ENCODE data around the gene PIK3CA.
"Not testable (repeated sequence)": the region's sequence is repeated elsewhere in the genome, so short reads cannot be mapped to it uniquely, and the experiment has no call there.

The PIK3CA gene

DNA sequence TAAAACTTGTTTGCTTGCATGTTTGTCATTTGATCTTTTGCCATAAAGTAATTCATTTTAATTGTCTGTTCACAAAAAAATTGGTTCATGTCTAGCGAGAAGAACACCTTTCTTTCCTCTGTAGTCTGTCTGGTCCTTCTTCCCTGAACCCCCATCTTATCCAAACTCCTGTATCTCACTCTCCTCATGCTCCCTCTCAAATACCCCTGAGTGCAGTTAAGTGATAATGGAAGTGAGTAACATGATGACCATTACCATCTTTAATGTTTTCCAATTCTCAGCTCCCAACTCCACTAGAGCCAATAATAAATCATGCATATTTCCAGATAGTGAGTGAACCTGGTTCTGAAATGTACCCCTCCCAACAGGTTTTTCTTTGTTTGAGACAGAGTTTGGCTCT, 116.9 kb downstream of the PIK3CA start:
- no peak for DNase-seq

- no peak for DNase-seq
Measured at GRCh38 chr3:179265875-179266274, 117.7 kb downstream of the PIK3CA start.

DNA sequence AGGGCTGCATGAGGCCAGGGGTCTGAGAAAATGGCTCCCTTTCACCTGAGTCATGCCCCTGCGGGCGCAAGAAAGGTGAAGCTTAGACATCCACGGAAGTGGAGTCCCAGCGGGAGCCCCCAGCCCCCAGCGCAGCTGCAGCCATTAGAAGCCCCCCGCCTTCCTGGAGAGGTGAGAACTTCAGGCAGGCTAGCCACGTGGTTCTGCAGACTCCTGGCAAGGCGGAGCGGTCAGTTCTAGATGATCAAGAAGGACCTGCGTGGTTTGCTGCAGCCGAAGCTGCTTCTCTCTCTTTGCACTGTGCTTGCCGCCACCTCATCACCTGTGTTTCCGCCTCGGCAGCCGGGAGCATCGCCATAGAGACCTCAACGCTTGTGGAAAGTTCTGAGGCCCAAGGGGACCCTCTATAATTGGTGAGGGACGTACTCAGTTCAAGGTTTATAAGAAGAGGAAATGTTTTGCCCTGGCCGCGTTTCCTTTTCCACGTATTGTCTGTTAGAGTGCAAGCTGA, 118.6 kb downstream of the PIK3CA start:
- DNase-seq, result no peak

GRCh38 chr3:179268400-179269051, 120.4 kb downstream of the PIK3CA start:
- DNase-seq, result no peak

- no peak for DNase-seq
Measured at GRCh38 chr3:179269152-179269707, 121.1 kb downstream of the PIK3CA start.

GRCh38 chr3:179272385-179272784, 124.2 kb downstream of the PIK3CA start:
- peak in 1 of 2 experiments; percentile 36 for DNase-seq

- DNase-seq, result not testable (repeated sequence)
Measured at GRCh38 chr3:179274434-179274833, 126.3 kb downstream of the PIK3CA start.

GRCh38 chr3:179276001-179276400, 127.8 kb downstream of the PIK3CA start:
- DNase-seq, result no peak

DNA sequence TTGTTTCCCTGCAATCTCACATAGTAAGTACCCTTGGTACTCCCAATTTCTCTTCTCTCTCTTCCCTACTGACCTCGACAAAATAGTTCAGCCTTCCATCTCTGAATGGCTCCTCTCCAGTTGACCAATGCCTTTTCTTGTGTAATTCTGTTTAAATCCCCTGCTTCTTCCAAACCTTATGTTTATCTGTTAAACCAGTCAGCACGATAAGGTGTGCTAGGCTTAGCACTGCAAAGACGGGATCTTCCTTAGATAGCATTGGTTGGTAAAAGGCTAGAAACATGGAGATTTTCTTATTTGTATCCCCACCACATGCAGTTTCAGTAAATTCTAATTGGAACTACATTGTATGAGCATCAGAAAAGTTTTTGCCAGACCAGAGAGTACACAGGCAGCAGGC, 128.6 kb downstream of the PIK3CA start:
- no peak for DNase-seq

GRCh38 chr3:179278151-179278550, 130.0 kb downstream of the PIK3CA start:
- no peak for DNase-seq

- DNase-seq, result no peak
Measured at GRCh38 chr3:179278932-179279693, 131.0 kb downstream of the PIK3CA start.

DNA sequence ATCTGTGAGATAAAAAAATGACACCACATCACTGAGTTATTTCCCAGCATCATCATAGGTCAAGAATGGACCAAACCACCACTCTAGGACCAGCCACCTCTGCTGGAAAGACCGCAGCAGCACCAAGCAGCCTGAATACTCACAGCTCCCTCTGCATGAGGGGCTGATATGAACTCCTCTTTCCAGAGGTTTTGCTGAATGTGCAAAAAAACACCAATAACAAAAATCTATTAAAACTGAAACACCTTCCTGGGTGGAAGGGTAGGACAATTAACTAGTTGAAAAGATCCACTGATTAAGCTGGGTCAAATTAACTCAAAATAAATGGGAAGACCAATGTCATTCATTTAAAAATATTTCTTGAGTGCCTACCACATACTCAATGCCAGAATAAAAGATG, 131.7 kb downstream of the PIK3CA start:
- DNase-seq, result no peak

- no peak for DNase-seq
Measured at GRCh38 chr3:179281825-179282224, 133.7 kb downstream of the PIK3CA start.

DNA sequence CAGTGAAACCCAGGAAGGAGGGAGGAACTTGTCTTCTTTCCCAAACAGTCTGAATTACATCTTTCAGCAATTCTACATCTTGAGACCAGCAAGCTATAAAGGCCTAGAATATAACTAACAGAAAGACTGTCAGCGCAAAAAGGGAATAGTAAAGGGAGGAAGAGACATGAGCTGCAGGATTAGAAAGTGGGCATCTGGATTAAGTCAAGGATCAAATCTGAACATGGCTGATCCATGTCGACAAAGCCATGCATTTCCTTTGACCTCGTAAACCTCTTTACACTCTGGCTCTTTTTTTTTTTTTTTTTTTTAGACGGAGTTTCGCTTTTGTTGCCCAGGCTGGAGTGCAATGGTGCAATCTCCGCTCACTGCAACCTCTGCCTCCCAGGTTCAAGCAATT, 138.2 kb downstream of the PIK3CA start:
- no peak for DNase-seq

GRCh38 chr3:179288845-179289244, 140.7 kb downstream of the PIK3CA start:
- no peak for DNase-seq

DNA sequence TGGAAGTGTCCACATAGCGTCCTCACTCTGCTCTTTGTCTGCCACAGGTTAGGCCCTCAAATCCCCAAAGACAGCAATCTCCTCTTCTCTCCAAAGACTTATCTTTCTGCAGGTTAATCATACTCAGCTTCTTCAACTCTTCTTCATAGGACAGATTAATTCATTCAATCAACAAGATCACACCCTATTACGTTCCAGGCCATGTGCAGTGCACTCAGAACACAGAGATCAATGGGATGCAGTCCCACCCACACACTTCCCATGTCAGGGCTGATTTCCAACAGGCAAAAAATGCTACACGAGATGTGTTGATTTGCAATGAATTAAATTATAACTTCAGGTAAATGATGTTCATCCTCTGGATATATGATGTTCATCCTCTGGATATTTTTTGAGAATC, 141.1 kb downstream of the PIK3CA start:
- no peak for DNase-seq

Measured in NCI-H524 (cell line).